HL-60/S4 (cell line): ENCODE results near the gene C2orf78.
"Not testable (repeated sequence)": the region's sequence is repeated elsewhere in the genome, so short reads cannot be mapped to it uniquely, and the experiment has no call there.

Experiments used
- in situ Hi-C: fragments of 300-500 bp; cut with MboI; formaldehyde crosslinking; loops from 2 replicates; pipeline ENCODE4 v1.14.3; 2022; ENCODE audit warnings: low sequenced_read_pairs

Gene C2orf78

GRCh38 chr2:73778867-73779466, 5.0 kb upstream of the C2orf78 start:
- in situ Hi-C loops: not testable (repeated sequence)

GRCh38 chr2:73779467-73780236, 4.3 kb upstream of the C2orf78 start, which contains the start of gene DUSP11:
TSS of gene DUSP11 (minus strand) at chr2:73780103. CDS start at chr2:73779974, 129 bp downstream.
- in situ Hi-C loops: no loop called here

DNA sequence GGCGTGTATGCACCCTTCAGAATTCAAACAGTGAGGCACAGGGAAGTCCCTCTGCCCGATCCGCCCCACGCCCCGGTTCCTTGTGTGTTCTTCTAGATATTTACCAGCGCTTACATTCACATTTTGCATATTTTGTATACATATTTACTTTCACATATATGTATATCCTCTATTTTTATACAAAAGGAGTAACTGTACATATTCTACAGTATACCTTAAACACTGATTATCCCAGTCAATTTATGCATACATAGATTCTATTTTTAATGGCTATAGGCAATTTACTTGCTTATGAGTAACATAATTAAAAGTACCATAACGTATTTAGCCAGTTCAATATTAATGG, 3.8 kb upstream of the C2orf78 start:
- in situ Hi-C loops: no loop called here

- in situ Hi-C loops: not testable (repeated sequence)
These were observed 581 bp upstream of the C2orf78 start for GRCh38 chr2:73783402-73783801.

- in situ Hi-C loops: no loop called here
These were observed 27.9 kb downstream of the C2orf78 start for GRCh38 chr2:73811878-73812277.

DNA sequence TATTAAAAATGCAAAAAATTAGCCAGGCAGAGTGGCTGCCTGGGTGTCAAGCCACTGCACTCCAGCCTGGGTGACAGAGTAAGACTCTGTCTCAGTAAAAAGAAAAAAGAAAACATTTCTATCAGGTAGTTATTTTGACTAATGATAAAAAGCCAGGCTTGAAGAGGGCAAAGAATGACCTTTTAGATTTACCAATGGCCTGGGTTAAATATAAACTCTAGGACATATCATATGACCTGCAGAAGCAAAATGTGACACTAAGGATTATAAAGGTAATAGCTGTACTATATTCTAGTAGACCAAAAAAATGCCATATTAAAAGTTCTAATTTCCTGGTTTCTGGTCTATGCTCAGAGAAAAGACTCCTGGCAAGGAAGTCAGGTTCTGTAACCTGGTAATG, 28.7 kb downstream of the C2orf78 start:
- in situ Hi-C loops: no loop called here

DNA sequence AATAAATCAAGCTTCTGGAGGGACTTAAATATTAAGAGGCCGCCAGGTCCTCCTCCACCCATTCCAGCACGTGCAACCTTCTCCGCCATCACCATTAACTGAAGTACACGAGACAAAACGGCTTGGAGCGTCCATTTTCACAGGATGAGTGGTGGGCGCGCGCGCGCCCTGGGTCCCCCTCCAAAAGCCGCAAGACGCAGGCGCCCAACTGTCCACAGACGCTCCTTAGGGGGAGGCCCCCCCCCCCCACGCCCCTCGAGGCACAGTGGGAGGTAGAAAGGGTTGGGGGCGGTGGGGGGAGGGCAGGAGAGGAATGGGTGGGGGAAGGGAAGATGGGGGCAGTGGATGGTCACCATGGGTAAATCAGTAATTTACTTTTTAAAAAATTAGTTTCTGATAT, 34.3 kb downstream of the C2orf78 start:
- in situ Hi-C loops: no loop called here

DNA sequence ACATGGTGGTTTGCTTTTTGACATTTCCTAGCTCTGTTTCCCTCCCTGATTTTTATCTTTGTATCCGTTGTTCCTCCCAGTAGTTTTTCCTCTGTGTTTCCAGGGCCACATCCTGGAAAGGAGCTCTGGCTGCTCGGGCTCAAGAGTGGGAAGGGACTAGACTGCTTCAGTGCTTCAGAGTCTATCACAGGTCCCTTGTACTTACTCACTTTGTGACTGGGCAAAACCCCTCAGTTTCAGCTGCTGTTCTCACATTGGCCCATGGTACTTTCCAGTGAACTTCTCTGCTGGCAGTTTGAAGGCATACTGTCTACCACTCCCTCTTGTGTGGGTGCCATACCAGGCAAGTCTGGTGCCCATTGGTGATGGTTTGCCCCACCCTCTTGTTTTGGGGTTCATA, 37.2 kb downstream of the C2orf78 start:
- in situ Hi-C loops: no loop called here

GRCh38 chr2:73821669-73822068, 37.7 kb downstream of the C2orf78 start:
- in situ Hi-C loops: no loop called here

- in situ Hi-C loops: no loop called here
These were observed 38.3 kb downstream of the C2orf78 start for GRCh38 chr2:73822276-73822675.

DNA sequence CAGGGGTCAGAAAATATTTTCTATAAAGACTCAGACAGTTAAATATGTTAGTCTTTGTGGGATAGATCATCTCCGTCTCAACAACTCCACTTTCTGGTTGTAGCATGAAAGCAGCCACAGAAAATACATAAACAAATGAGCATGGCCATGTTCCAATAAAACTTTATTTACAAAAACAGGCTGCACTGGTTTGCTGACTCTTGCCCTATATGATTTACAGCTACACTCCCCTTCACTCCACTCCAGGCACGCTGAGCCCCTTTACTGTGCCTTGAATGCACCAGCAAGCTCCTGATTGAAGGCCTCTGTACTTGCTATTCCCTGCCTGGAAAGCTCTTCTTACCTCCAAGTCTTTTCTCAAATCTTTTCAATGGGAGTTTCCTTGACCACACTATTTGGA, 39.0 kb downstream of the C2orf78 start:
- in situ Hi-C loops: no loop called here

DNA sequence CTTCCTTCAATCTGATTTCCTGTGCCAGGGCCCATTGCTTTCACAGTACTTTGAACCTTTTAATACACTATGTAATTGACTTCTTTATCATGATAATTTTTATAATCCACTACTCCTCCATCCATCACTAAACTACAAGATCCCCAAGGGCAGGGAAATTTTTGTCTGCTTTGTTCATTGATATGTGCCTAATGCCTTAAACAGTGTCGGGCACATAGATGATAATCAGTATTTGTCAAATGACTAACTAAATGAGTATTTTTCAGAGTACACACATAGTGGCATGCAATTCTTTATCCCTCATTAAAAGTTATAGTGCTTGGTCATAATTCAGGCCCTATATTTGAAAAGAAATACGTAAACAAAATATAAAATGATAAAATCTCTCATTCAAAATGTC, 39.4 kb downstream of the C2orf78 start:
- in situ Hi-C loops: no loop called here

DNA sequence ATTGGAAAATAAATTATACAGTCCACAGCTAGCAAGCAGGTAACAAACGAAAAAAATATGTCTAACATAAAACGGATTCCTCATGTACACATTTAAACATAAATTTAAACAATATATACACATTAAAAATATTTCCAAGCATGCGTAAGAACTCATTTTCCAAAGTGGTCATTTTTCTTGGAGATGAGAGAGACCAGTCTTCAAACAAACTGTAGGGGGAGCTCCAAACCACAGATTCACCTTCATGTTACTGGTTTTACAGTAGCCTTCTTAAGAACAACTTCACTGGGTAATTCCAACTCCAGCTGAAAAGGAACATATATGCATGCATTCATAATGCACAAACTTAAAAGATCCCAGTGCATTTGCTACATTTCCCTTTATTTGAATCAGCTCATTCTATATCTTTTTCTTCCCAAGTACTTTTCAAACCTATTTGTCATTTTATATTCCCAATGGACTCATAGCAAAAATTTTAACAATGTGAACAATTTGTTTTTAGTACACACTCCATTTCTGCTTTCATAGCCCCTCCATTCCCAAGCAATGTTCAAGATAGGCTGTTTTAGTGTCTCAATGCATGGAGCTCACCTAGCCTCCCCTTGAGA, 40.0 kb downstream of the C2orf78 start:
- in situ Hi-C loops: no loop called here

DNA sequence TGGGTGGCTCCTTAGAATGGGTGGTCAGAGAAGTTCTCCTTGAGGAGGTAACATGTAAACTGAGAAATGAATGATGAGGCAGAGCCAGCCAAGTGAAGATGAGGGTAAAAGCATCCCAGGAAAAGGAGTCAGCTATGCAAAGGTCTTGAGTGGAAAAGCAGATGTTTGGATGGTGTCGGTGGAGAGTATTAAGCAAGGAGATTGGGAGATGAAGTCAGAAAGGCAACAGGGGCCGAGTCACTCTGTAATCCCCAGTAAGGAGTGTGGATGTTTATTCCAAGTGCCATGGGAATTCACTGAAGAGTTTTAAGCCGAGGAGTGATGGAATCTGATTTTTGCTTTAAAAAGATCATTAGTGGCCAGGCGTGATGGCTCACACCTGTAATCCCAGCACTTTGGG, 41.4 kb downstream of the C2orf78 start:
- in situ Hi-C loops: no loop called here

GRCh38 chr2:73827018-73827417, 43.0 kb downstream of the C2orf78 start:
- in situ Hi-C loops: no loop called here

GRCh38 chr2:73827660-73828388, 43.8 kb downstream of the C2orf78 start:
- in situ Hi-C loops: no loop called here

- in situ Hi-C loops: no loop called here
These were observed 44.4 kb downstream of the C2orf78 start for GRCh38 chr2:73828389-73828817.

- in situ Hi-C loops: no loop called here
These were observed 45.0 kb downstream of the C2orf78 start, which contains the start of gene STAMBP for GRCh38 chr2:73828818-73829570. TSS of gene STAMBP (plus strand) at chr2:73828961. CDS start at chr2:73830857, 1,896 bp downstream.

GRCh38 chr2:73830871-73831401, 47.0 kb downstream of the C2orf78 start:
- in situ Hi-C loops: no loop called here

GRCh38 chr2:73832930-73833329, 48.9 kb downstream of the C2orf78 start:
- in situ Hi-C loops: no loop called here
